ENCODE data around the gene DNAH2. TPM values are rescaled to one million over a fixed set of nuclear protein-coding genes. Genes with fewer than 3 reads are reported as not detected.

DNAH2 gene
- total RNA-seq, 1 donor, result under 0.01 TPM

DNA sequence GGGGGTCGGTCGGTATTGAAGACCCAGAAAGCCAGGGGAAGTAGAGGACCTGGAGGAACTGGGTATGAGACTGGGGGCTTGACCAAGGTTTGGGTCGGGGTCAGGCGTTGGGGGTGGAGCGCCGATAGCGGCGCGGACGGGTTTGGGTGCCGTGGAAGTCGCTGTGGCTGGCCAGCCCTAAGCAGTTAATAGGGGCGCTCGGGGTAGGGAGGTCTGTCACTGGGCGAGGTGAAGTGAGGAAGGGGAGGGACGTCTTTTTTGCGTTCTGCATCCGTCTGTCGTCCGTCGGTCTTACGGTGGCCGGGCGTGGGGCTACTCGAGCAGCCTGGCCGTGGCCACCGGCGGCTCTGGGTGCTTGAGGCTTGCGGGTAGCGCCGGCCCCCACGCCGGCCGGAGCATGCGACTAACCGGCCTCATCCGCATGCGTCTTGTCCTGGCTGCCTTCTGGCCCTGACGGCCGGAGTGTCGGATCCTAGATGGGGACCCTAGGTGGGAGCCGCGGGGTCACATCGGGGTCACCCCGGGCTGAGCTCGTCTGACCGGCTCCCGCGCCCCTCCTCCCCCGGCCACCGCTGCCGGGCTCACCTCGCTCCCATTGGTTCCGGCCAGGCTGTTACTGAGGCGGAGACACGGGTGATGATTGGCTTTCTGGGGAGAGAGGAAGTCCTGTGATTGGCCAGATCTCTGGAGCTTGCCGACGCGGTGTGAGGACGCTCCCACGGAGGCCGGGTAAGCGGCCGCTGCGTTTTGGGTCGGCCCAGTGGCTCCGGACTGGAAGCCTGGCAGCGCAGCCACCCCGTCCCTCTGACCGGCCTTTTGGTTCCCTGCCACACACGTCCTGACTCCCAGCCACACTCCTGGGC is 127.0 kb downstream of the DNAH2 start:
- TF ChIP-seq, protein P1, sequence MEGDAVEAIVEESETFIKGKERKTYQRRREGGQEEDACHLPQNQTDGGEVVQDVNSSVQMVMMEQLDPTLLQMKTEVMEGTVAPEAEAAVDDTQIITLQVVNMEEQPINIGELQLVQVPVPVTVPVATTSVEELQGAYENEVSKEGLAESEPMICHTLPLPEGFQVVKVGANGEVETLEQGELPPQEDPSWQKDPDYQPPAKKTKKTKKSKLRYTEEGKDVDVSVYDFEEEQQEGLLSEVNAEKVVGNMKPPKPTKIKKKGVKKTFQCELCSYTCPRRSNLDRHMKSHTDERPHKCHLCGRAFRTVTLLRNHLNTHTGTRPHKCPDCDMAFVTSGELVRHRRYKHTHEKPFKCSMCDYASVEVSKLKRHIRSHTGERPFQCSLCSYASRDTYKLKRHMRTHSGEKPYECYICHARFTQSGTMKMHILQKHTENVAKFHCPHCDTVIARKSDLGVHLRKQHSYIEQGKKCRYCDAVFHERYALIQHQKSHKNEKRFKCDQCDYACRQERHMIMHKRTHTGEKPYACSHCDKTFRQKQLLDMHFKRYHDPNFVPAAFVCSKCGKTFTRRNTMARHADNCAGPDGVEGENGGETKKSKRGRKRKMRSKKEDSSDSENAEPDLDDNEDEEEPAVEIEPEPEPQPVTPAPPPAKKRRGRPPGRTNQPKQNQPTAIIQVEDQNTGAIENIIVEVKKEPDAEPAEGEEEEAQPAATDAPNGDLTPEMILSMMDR (IDR thresholded peaks at IDR 0.05; ENCODE audit: insufficient read depth, low read length), result no peak
- DNase-seq (ENCODE audit: low read depth), result peak; percentile 95
- H3K4me3 ChIP-seq (ENCODE audit: low read depth, low read length), result peak overlapping the region; percentile 85

GRCh38 chr17:7845359-7846062 is 128.0 kb downstream of the DNAH2 start:
- peak overlapping the region; percentile 56 for H3K4me3 ChIP-seq (ENCODE audit: low read depth, low read length)
- DNase-seq (ENCODE audit: low read depth), result no peak
- TF ChIP-seq, protein P1 (IDR thresholded peaks at IDR 0.05; ENCODE audit: insufficient read depth, low read length), result no peak

GRCh38 chr17:7846063-7846735 is 128.7 kb downstream of the DNAH2 start:
- DNase-seq (ENCODE audit: low read depth), result no peak
- H3K4me3 ChIP-seq (ENCODE audit: low read depth, low read length), result no peak overlapping the region
- TF ChIP-seq, protein P1 (IDR thresholded peaks at IDR 0.05; ENCODE audit: insufficient read depth, low read length), result no peak

GRCh38 chr17:7846765-7847661 is 129.5 kb downstream of the DNAH2 start:
- TF ChIP-seq, protein P1 (IDR thresholded peaks at IDR 0.05; ENCODE audit: insufficient read depth, low read length), result no peak
- DNase-seq (ENCODE audit: low read depth), result no peak
- no peak overlapping the region for H3K4me3 ChIP-seq (ENCODE audit: low read depth, low read length)

DNA sequence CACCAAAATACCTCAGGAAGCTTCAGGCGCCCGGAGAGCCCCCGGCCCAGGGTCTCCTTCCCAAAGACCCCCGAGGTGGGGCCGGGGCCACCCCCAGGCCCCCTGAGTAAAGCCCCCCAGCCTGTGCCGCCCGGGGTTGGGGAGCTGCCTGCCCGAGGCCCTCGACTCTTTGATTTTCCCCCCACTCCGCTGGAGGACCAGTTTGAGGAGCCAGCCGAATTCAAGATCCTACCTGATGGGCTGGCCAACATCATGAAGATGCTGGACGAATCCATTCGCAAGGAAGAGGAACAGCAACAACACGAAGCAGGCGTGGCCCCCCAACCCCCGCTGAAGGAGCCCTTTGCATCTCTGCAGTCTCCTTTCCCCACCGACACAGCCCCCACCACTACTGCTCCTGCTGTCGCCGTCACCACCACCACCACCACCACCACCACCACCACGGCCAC is 130.6 kb downstream of the DNAH2 start:
- H3K4me3 ChIP-seq (ENCODE audit: low read depth, low read length), result no peak overlapping the region
- TF ChIP-seq, protein P1 (IDR thresholded peaks at IDR 0.05; ENCODE audit: insufficient read depth, low read length), result no peak
- DNase-seq (ENCODE audit: low read depth), result no peak

- H3K4me3 ChIP-seq (ENCODE audit: low read depth, low read length), result no peak overlapping the region
- TF ChIP-seq, protein P1 (IDR thresholded peaks at IDR 0.05; ENCODE audit: insufficient read depth, low read length), result no peak
Observed at GRCh38 chr17:7848739-7849129, 131.2 kb downstream of the DNAH2 start.

More at GRCh38 chr17:7848739-7849129, 131.2 kb downstream of the DNAH2 start:
- DNase-seq (ENCODE audit: low read depth), result no peak

Data from fibroblast of the aortic adventitia (primary cell).